NB4 (cell line): ENCODE data around the gene SERP1.

Source experiments
- MYC ChIP-seq: IDR thresholded peaks from 2 replicates; pipeline ENCODE4 v1.6.1; 2011; ENCODE audit warnings: low read depth, low read length
- POLR2A ChIP-seq: IDR thresholded peaks from 2 replicates; pipeline ENCODE4 v1.6.1; 2011; ENCODE audit warnings: mild to moderate bottlenecking; ENCODE audit not compliant: insufficient read length; ENCODE audit errors: extremely low read depth
- TF ChIP-seq, protein P1 (sequence below): IDR thresholded peaks from one replicate; pipeline ENCODE4 v1.5.1; 2012; ENCODE audit warnings: low read depth, low read length
- TF ChIP-seq, protein P2 (sequence below): IDR thresholded peaks from 2 replicates; pipeline ENCODE4 v1.6.1; 2011; ENCODE audit warnings: low read depth, low read length

DNA sequence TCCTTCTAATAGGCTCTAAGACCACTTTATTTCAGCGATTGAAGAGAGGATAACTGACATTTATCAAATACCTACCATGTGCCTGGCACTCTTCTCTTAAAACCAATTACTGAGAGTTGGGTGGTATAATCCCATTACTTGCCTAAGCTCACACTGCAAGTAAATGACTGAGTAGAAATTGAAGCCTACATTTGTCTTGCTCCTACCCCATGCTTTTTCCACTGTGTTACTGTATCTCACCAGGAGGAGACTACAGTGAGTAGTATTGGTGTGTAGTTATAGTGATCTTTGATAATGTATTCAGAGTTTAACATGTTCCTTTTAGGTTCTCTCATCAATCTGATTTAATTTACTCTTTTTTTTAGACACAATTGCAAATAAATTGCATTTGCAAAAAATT, 21.0 kb upstream of the SERP1 start:
- TF ChIP-seq, protein P1, sequence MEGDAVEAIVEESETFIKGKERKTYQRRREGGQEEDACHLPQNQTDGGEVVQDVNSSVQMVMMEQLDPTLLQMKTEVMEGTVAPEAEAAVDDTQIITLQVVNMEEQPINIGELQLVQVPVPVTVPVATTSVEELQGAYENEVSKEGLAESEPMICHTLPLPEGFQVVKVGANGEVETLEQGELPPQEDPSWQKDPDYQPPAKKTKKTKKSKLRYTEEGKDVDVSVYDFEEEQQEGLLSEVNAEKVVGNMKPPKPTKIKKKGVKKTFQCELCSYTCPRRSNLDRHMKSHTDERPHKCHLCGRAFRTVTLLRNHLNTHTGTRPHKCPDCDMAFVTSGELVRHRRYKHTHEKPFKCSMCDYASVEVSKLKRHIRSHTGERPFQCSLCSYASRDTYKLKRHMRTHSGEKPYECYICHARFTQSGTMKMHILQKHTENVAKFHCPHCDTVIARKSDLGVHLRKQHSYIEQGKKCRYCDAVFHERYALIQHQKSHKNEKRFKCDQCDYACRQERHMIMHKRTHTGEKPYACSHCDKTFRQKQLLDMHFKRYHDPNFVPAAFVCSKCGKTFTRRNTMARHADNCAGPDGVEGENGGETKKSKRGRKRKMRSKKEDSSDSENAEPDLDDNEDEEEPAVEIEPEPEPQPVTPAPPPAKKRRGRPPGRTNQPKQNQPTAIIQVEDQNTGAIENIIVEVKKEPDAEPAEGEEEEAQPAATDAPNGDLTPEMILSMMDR: no peak
- TF ChIP-seq POLR2A (no peak), MYC (no peak)
- TF ChIP-seq, protein P2, sequence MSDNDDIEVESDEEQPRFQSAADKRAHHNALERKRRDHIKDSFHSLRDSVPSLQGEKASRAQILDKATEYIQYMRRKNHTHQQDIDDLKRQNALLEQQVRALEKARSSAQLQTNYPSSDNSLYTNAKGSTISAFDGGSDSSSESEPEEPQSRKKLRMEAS: no peak
